Measurements from ENCODE around the gene CDH22. TPM values are rescaled to one million over a fixed set of nuclear protein-coding genes. Genes with fewer than 3 reads are reported as not detected.

Gene CDH22
- total RNA-seq, 1 donor from 2014 or later: 0.13 TPM

GRCh38 chr20:46246559-46246958 lies 61.7 kb downstream of the CDH22 start:
- H3K27me3 Mint-ChIP-seq (ENCODE audit: insufficient read depth, low read depth): peaks cover 47% of the 10 kb centered on the region
- no peak overlapping the region for H3K4me3 Mint-ChIP-seq
- H3K9me3 Mint-ChIP-seq: no peaks in the 10 kb centered on the region

GRCh38 chr20:46243707-46244628 lies 64.3 kb downstream of the CDH22 start:
- H2AFZ ChIP-seq (replicated peaks): no peak overlapping the region
- no peaks in the 10 kb centered on the region for H3K4me1 ChIP-seq
- peaks cover 20% of the 10 kb centered on the region for H3K4me1 Mint-ChIP-seq
- peaks cover 29% of the 10 kb centered on the region for H3K27me3 Mint-ChIP-seq (ENCODE audit: insufficient read depth, low read depth)
- TF ChIP-seq EZH2 (IDR thresholded peaks at IDR 0.05): no peak
- TF ChIP-seq CTCF (IDR thresholded peaks at IDR 0.05): no peak
- TF ChIP-seq EZH2phosphoT487 (IDR thresholded peaks at IDR 0.05): no peak
- no peak overlapping the region for H3K4me3 Mint-ChIP-seq
- H3K27ac Mint-ChIP-seq: no peak overlapping the region
- H3K9me3 Mint-ChIP-seq: no peaks in the 10 kb centered on the region
- H3K27me3 ChIP-seq: peaks cover 35% of the 10 kb centered on the region
- no peak for DNase-seq (ENCODE audit: low spot score)
- no peak overlapping the region for H3K4me3 ChIP-seq
- H3K9ac ChIP-seq: no peak overlapping the region
- H3K79me2 ChIP-seq (ENCODE audit: low read depth): no peaks in the 10 kb centered on the region
- no peak overlapping the region for H3K4me2 ChIP-seq
- no peaks in the 10 kb centered on the region for H3K9me3 ChIP-seq (ENCODE audit: low read depth)
- H3K36me3 ChIP-seq: no peaks in the 10 kb centered on the region
- H3K27ac ChIP-seq: no peak overlapping the region
- H3F3A ChIP-seq (ENCODE audit: low read depth): no peaks in the 10 kb centered on the region
- H4K20me1 ChIP-seq (ENCODE audit: low read depth): no peaks in the 10 kb centered on the region
- H3K36me3 Mint-ChIP-seq: no peaks in the 10 kb centered on the region

More at GRCh38 chr20:46246559-46246958, 61.7 kb downstream of the CDH22 start:
- peaks cover 6% of the 10 kb centered on the region for H3F3A ChIP-seq (ENCODE audit: low read depth)
- H3K27ac ChIP-seq: no peak overlapping the region
- H3K36me3 Mint-ChIP-seq: no peaks in the 10 kb centered on the region
- H3K27ac Mint-ChIP-seq: no peak overlapping the region
- DNase-seq (ENCODE audit: low spot score): no peak
- H3K4me3 ChIP-seq: no peak overlapping the region
- H3K4me2 ChIP-seq: no peak overlapping the region
- H2AFZ ChIP-seq (replicated peaks): no peak overlapping the region
- no peaks in the 10 kb centered on the region for H3K36me3 ChIP-seq
- no peak for TF ChIP-seq EZH2 (IDR thresholded peaks at IDR 0.05)
- no peak for TF ChIP-seq EZH2phosphoT487 (IDR thresholded peaks at IDR 0.05)
- no peak for TF ChIP-seq CTCF (IDR thresholded peaks at IDR 0.05)
- peaks cover 13% of the 10 kb centered on the region for H4K20me1 ChIP-seq (ENCODE audit: low read depth)
- peaks cover 13% of the 10 kb centered on the region for H3K4me1 ChIP-seq
- H3K27me3 ChIP-seq: peaks cover 61% of the 10 kb centered on the region
- no peaks in the 10 kb centered on the region for H3K9me3 ChIP-seq (ENCODE audit: low read depth)
- no peaks in the 10 kb centered on the region for H3K79me2 ChIP-seq (ENCODE audit: low read depth)
- H3K4me1 Mint-ChIP-seq: peaks cover 25% of the 10 kb centered on the region
- no peak overlapping the region for H3K9ac ChIP-seq

- no peak overlapping the region for H3K27ac ChIP-seq
- H2AFZ ChIP-seq (replicated peaks): no peak overlapping the region
- H3K4me3 ChIP-seq: no peak overlapping the region
- Mint-ChIP-seq H3K27ac (no peak overlapping the region), H3K4me1 (peaks cover 27% of the 10 kb centered on the region), H3K9me3 (no peaks in the 10 kb centered on the region), H3K4me3 (no peak overlapping the region), H3K36me3 (no peaks in the 10 kb centered on the region), H3K27me3 (ENCODE audit: insufficient read depth, low read depth) (peaks cover 17% of the 10 kb centered on the region)
- H4K20me1 ChIP-seq (ENCODE audit: low read depth): no peaks in the 10 kb centered on the region
- no peak overlapping the region for H3K9ac ChIP-seq
- peaks cover 26% of the 10 kb centered on the region for H3K27me3 ChIP-seq
- peaks cover 2% of the 10 kb centered on the region for H3F3A ChIP-seq (ENCODE audit: low read depth)
- H3K36me3 ChIP-seq: no peaks in the 10 kb centered on the region
- TF ChIP-seq EZH2phosphoT487 (IDR thresholded peaks at IDR 0.05) (no peak), EZH2 (IDR thresholded peaks at IDR 0.05) (no peak), CTCF (IDR thresholded peaks at IDR 0.05) (no peak)
- H3K4me1 ChIP-seq: peaks cover 4% of the 10 kb centered on the region
- DNase-seq (ENCODE audit: low spot score): no peak
- H3K79me2 ChIP-seq (ENCODE audit: low read depth): no peaks in the 10 kb centered on the region
- no peaks in the 10 kb centered on the region for H3K9me3 ChIP-seq (ENCODE audit: low read depth)
- no peak overlapping the region for H3K4me2 ChIP-seq
Observed at GRCh38 chr20:46242390-46242789, 65.9 kb downstream of the CDH22 start.
